ENCODE results near the gene SLC14A1. TPM values are rescaled to one million over a fixed set of nuclear protein-coding genes. Genes with fewer than 3 reads are reported as not detected.

Gene SLC14A1
- total RNA-seq, 2 experiments from 2014 or later: 5.2 to 5.3 TPM

- Histone ChIP-seq H3K27ac (ENCODE audit: low read depth in 1 of 2, low read length in 2 of 2) (no peak overlapping the region), H3K4me1 (ENCODE audit: insufficient read depth, low read length) (peaks cover 27% of the 10 kb centered on the region), H3K36me3 (ENCODE audit: insufficient read depth, low read length) (no peaks in the 10 kb centered on the region), H3K9me3 (ENCODE audit: control insufficient read depth in 1 of 2, insufficient read depth in 1 of 2, low read length in 2 of 2) (no peaks in the 10 kb centered on the region), H3K27me3 (ENCODE audit: control insufficient read depth in 1 of 2, insufficient read depth in 2 of 2, low read length in 2 of 2) (peaks cover 0 to 7% of the 10 kb centered on the region in 2 experiments), H3K4me3 (ENCODE audit: low read length) (no peak overlapping the region)
- TF ChIP-seq CTCF (IDR thresholded peaks at IDR 0.05): no peak
- Mint-ChIP-seq H3K27me3 (peaks cover 27% of the 10 kb centered on the region), H3K4me3 (no peak overlapping the region), H3K36me3 (ENCODE audit: low read depth) (no peaks in the 10 kb centered on the region), H3K9me3 (no peaks in the 10 kb centered on the region), H3K4me1 (ENCODE audit: low read depth) (peaks cover 23% of the 10 kb centered on the region), H3K27ac (no peak overlapping the region)
- ATAC-seq (ENCODE audit: poor library complexity) (no peak), DNase-seq (no peak)
- intact Hi-C loops (cut with DNase I, micrococcal nuclease): no loop called here
- ChIA-PET CTCF (no interaction called here), POLR2A (interaction anchor here (0.7 kb wide), 1 partner anchor 9 kb away, joined by 4 read pairs; no protein-coding TSS in a partner anchor)
Observed at GRCh38 chr18:45777393-45777792, 53.4 kb downstream of the SLC14A1 start.

GRCh38 chr18:45780568-45780967 is 56.6 kb downstream of the SLC14A1 start:
- no peaks in the 10 kb centered on the region for H3K36me3 Mint-ChIP-seq (ENCODE audit: low read depth)
- no peak overlapping the region for H3K27ac Mint-ChIP-seq
- ATAC-seq (ENCODE audit: poor library complexity) (no peak), DNase-seq (no peak)
- peaks cover 0 to 7% of the 10 kb centered on the region in 2 experiments for H3K27me3 ChIP-seq (ENCODE audit: control insufficient read depth in 1 of 2, insufficient read depth in 2 of 2, low read length in 2 of 2)
- no peak overlapping the region for H3K27ac ChIP-seq (ENCODE audit: low read depth in 1 of 2, low read length in 2 of 2)
- no peak overlapping the region for H3K4me3 Mint-ChIP-seq
- intact Hi-C loops (cut with DNase I, micrococcal nuclease): no loop called here
- H3K27me3 Mint-ChIP-seq: peaks cover 23% of the 10 kb centered on the region
- H3K9me3 ChIP-seq (ENCODE audit: control insufficient read depth in 1 of 2, insufficient read depth in 1 of 2, low read length in 2 of 2): no peaks in the 10 kb centered on the region
- CTCF ChIA-PET: no interaction called here
- no peak overlapping the region for H3K4me3 ChIP-seq (ENCODE audit: low read length)
- POLR2A ChIA-PET: no interaction called here
- H3K4me1 ChIP-seq (ENCODE audit: insufficient read depth, low read length): peaks cover 16% of the 10 kb centered on the region
- no peak for TF ChIP-seq CTCF (IDR thresholded peaks at IDR 0.05)
- no peaks in the 10 kb centered on the region for H3K9me3 Mint-ChIP-seq
- peaks cover 6% of the 10 kb centered on the region for H3K4me1 Mint-ChIP-seq (ENCODE audit: low read depth)
- no peaks in the 10 kb centered on the region for H3K36me3 ChIP-seq (ENCODE audit: insufficient read depth, low read length)

GRCh38 chr18:45782662-45783061 is 58.7 kb downstream of the SLC14A1 start:
- no peak for TF ChIP-seq CTCF (IDR thresholded peaks at IDR 0.05)

More at GRCh38 chr18:45782662-45783061, 58.7 kb downstream of the SLC14A1 start:
- intact Hi-C loops (cut with DNase I, micrococcal nuclease): no loop called here
- CTCF ChIA-PET: no interaction called here
- Mint-ChIP-seq H3K4me3 (no peak overlapping the region), H3K4me1 (ENCODE audit: low read depth) (no peaks in the 10 kb centered on the region), H3K9me3 (no peaks in the 10 kb centered on the region), H3K27ac (no peak overlapping the region), H3K36me3 (ENCODE audit: low read depth) (no peaks in the 10 kb centered on the region), H3K27me3 (peaks cover 14% of the 10 kb centered on the region)
- DNase-seq (no peak), ATAC-seq (ENCODE audit: poor library complexity) (no peak)
- no peaks in the 10 kb centered on the region for H3K36me3 ChIP-seq (ENCODE audit: insufficient read depth, low read length)
- H3K4me1 ChIP-seq (ENCODE audit: insufficient read depth, low read length): peaks cover 13% of the 10 kb centered on the region
- H3K27me3 ChIP-seq (ENCODE audit: control insufficient read depth in 1 of 2, insufficient read depth in 2 of 2, low read length in 2 of 2): peaks cover 0 to 7% of the 10 kb centered on the region in 2 experiments
- H3K4me3 ChIP-seq (ENCODE audit: low read length): no peak overlapping the region
- no peak overlapping the region for H3K27ac ChIP-seq (ENCODE audit: low read depth in 1 of 2, low read length in 2 of 2)
- POLR2A ChIA-PET: no interaction called here
- H3K9me3 ChIP-seq (ENCODE audit: control insufficient read depth in 1 of 2, insufficient read depth in 1 of 2, low read length in 2 of 2): no peaks in the 10 kb centered on the region
